DMS 273 (cell line): ENCODE measurements around the gene MPDU1.

ENCODE experiments used
- DNase-seq: peaks from one replicate; lab custom pipeline; 2025; ENCODE audit not compliant: unreplicated experiment; lab: John Stamatoyannopoulos, UW

Gene MPDU1

GRCh38 chr17:7583253-7584109, at the start of gene MPDU1:
MPDU1 (plus strand) TSS chr17:7583852; CDS start chr17:7583863, 11 bp downstream.
- peak; percentile 97 for DNase-seq

- DNase-seq = no peak
Observed at GRCh38 chr17:7538050-7538449, 45.6 kb upstream of the MPDU1 start.

GRCh38 chr17:7538891-7539545, 44.6 kb upstream of the MPDU1 start:
- no peak for DNase-seq

- no peak for DNase-seq
Observed at GRCh38 chr17:7541074-7541621, 42.5 kb upstream of the MPDU1 start.

- no peak for DNase-seq
Observed at GRCh38 chr17:7544911-7545310, 38.7 kb upstream of the MPDU1 start.

- DNase-seq = peak; percentile 19
Observed at GRCh38 chr17:7548585-7549400, 34.9 kb upstream of the MPDU1 start, which contains the start of gene TNFSF12. TNFSF12 (plus strand) TSS chr17:7549058; CDS start chr17:7549154, 96 bp downstream.

GRCh38 chr17:7549401-7550055, 34.1 kb upstream of the MPDU1 start:
- DNase-seq = no peak

GRCh38 chr17:7550344-7550743, 33.3 kb upstream of the MPDU1 start:
- no peak for DNase-seq

GRCh38 chr17:7551396-7551795, 32.3 kb upstream of the MPDU1 start:
- no peak for DNase-seq

- DNase-seq = no peak
Observed at GRCh38 chr17:7552621-7553051, 31.0 kb upstream of the MPDU1 start.

- no peak for DNase-seq
Observed at GRCh38 chr17:7553356-7553755, 30.3 kb upstream of the MPDU1 start.

GRCh38 chr17:7555320-7555948, 28.2 kb upstream of the MPDU1 start:
- DNase-seq = no peak

- DNase-seq = no peak
Observed at GRCh38 chr17:7556627-7557026, 27.0 kb upstream of the MPDU1 start.

- DNase-seq = no peak
Observed at GRCh38 chr17:7557147-7557764, 26.4 kb upstream of the MPDU1 start.

GRCh38 chr17:7557775-7558543, 25.7 kb upstream of the MPDU1 start:
- DNase-seq = peak; percentile 48

- no peak for DNase-seq
Observed at GRCh38 chr17:7558544-7559319, 24.9 kb upstream of the MPDU1 start, which contains the start of gene TNFSF13. TNFSF13 (plus strand) TSS chr17:7558750; CDS start chr17:7559040, 290 bp downstream.

GRCh38 chr17:7559320-7560171, 24.1 kb upstream of the MPDU1 start:
- no peak for DNase-seq
